GM19328 (cell line): Measurements from ENCODE around the gene SETDB1.

Source experiments
- ATAC-seq: cut with Tn5 transposase; IDR thresholded peaks from one replicate; pipeline ENCODE4 v1.9.1; 2021; ENCODE audit warnings: mild to moderate bottlenecking, moderate library complexity; ENCODE audit not compliant: unreplicated experiment

SETDB1 gene

DNA sequence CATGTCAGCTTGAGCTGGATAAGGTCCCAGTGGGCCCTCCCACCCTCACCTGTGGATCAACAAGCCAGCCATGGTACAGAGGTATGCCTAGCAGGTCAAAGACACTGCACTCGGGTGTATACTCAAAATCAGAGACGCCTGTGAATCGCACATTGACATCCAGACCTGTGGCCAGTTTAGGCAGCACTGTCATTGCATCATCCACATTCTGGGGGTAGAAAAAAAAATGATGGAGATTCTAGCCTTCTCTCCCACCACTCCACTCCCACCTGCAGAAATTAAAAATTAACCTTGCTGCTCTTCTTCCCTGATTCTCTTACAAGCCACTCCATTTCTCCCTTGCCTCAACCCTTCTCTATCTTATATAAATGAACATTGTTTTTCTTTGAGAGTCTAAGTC, 74.2 kb downstream of the SETDB1 start:
- ATAC-seq, result no peak

DNA sequence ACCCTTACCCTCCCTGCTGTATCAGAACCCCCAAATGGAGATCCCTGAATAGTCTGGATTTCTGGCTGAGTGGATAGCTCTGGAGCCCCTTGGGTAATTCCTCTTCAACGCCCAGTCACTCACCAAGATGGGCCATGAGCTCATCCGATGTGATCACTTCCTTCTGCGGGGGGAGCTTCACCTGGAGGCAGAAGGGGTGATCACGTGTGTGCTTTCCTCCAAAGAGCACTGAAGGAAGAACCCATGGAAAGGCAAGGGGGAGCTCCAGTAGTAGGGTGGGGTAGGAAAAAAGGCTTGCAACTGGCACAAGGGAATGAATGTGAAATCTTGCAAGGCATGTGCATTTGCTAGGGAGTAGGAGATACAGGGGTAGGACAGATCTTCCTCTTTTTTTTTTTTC, 75.4 kb downstream of the SETDB1 start:
- ATAC-seq, result no peak

DNA sequence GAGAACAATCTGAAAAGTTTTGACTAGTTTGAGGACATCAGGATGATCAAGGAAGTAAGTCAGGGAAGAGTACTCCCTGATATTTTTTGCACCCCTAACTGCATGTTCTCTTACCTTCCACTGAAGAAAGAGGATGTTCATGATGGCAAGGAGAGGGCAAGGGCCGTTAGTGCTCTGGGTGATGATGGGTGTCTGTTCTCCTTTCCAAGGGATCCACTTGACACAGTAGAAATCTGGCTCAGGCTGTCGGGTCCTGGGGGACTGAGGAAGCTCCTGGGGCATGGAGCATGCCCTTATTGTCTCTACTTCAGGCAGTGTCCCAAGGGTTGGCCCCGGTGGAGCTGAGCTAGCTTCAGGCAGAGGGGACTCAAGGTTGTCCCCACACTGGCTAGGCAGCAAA, 75.9 kb downstream of the SETDB1 start:
- no peak for ATAC-seq

DNA sequence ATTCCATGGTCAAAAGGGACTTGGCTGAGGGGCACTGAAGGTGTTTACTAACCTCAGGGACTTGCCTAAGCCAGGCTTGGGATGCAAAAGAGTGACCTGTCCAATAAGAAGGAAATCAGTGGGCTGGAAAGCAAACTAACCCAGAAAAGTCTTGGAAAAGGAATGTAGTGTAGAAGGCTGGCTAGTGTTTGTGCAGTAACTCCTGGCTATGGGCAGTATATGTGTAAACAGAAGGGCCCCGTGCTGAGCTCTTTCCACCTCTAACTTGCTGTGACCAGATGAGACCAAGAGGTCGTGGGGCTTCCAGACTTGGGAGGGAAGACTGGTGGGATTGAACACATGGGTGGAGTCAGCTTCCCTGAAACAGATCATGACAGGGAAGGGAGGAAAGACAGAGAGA, 76.4 kb downstream of the SETDB1 start:
- ATAC-seq, result no peak

DNA sequence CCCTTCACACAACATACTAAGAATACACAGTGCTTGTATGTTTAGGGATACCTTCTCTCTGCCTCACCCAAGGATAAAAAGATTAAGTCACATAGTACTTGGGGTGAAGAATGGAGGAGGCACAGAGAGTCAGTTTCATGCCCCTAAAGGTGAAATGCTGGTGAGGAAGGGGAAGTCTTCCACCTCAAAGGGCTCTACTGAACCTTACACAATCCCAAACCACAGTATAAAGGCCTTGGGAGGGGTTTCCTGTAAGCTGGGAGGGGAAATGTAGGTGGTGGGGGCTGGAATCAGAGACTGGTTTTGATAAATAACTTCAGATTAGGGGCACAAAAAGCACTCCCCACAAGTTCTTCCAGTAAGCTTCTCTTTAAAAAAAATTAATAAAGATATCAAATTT, 77.0 kb downstream of the SETDB1 start:
- ATAC-seq, result no peak

DNA sequence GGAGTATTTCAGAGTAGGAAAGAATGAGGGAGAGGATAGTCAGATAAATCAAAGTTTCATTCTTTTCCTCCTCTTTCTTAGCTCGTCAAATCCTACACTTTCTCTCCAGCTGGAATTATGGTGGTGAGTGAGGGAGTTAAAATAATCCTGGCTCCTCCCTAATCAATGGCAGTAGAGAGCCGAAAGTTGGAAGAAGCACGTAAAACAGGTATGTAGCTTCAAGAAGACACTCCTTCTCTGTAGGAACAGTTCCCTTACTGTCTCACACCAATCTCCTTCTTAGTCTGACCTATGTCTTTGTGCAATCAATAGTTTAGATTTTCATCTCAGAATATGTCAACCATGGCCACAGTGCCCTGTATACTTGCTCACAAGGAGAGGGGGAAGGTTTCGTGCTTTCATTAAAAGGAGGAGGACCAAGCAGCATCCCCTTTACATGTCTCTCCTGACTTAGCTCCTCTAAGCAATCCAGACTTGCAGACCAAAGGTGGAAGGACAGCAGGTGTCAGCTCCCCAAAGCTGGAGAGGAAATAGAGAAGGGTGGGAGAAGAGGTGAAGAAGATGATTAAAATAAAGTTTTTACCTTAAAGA, 79.7 kb downstream of the SETDB1 start:
- ATAC-seq, result no peak

DNA sequence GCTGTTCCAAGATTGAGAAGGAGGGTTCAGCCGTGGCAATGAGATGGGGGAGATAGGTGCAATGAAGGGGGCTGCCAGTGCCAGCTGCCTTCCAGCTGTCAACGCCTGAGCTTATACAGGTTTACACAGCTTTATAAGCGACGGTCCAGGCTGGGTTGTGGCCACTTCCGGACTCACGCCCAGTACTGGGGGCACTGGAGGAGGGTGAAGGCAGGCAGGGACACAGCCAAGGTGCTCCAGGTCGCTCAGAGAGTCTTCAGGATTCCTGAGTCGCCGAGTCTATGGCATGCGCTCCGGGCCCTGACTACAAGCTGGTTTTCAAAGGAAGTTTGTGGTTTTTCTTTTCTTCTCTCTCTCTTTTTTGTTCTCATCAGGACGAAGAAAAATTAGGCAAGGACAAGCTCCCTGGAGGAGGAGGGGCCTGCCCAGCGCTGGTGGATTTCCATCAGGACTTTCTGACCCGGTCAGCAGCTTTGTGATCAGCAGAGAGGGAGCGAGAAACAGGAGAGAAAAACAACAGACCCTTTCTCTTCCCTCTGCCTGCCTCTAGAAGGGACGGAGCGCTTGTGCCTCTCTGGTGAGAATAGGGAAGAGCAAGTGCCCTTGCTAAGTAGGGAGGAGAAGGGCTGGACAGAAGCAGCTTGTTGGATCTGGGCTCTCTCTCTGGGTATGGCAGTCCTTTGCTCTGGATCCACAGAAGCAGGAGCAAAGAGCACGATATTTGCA, 80.3 kb downstream of the SETDB1 start, which contains the start of gene MINDY1:
Gene MINDY1 (minus strand): TSS at position 576 of the 726 bp plus-strand sequence. CDS start 4,285 bp downstream, outside the sequence.
- ATAC-seq, result no peak

DNA sequence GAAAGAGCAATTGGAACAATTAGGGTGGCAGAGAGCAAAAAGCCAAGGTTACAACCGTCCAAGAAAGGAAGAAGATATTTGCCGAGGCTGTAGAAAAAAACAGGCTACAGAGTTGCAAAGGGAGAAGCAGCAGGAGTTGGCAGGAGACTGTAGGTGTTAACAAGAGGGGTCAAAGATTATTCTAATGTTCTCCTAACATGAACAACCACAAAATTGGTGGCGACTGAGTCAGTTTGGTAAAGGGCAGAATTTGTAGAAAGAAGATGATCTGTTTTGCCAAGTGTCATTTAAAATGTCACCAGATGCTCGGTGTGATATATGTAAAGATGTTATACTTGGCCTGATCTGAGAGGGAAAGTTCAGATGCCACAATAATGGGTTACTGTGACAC, 81.7 kb downstream of the SETDB1 start:
- no peak for ATAC-seq

DNA sequence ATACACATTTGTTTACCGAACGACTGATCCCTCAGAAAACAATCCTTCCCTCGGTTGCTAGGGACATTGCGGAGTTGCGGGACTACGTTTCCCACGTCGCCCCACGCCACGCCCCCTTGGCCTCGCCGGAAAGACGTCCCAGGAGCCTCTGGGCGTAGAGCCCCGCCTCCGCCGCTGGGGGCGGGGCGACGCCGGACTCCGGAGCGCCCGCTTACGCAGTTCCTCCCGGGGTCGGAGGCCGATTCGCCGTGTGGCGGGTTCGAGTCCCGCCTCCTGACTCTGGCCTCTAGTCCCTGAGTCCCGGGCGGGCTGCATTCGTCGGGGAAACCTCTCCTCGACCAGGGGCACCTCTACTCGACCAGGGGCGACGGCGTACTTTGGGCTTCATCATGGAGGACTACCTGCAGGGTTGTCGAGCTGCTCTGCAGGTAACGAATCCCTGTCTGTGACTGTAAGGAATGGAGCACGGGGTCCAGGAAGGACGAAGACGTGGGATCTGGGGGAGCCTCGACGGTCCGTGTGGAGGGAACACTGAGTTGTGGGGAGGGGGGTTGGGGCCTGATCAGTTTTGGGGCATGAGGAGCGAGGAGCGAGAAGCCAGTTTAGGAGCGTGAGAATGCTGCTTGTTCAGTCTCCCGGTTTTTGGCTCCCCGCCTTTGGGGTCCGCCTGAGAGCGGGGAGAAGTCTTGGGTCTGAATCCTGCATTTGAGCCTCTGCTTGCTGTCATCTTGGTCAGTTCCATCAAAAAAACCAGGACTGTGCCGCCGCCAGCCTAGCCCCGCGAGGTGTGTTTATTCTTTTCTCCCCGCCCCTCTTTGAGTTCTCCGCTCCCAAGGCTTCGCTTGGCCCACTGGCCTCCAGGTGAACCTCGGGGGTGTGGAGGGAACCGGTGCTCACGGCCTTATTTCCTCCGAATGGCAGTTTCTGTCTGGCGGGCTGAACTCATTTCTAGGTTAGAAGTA, 82.4 kb downstream of the SETDB1 start, which contains the start of gene PRUNE1:
Gene PRUNE1 (plus strand): TSS at position 206 of the 962 bp plus-strand sequence. CDS start 184 bp downstream, at position 390.
- peak; percentile 78 for ATAC-seq

DNA sequence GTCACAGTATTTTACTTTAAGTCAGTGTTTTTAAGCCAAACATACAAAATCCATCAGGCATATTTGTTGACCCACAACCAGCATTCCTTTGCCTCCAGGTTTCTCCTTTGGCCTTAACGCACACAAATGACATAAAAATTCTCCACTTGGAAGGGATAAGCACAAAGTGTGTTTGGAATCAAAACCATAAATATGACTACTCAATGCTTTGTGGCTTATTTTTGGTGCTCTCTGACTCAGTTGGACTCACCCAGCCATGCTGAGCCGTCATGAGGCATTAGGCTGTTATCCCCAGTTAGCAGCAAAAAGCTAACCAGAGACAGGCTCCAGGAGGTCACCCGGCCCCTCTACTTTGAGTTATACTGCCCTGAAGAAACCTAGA, 83.0 kb downstream of the SETDB1 start:
- ATAC-seq, result no peak

DNA sequence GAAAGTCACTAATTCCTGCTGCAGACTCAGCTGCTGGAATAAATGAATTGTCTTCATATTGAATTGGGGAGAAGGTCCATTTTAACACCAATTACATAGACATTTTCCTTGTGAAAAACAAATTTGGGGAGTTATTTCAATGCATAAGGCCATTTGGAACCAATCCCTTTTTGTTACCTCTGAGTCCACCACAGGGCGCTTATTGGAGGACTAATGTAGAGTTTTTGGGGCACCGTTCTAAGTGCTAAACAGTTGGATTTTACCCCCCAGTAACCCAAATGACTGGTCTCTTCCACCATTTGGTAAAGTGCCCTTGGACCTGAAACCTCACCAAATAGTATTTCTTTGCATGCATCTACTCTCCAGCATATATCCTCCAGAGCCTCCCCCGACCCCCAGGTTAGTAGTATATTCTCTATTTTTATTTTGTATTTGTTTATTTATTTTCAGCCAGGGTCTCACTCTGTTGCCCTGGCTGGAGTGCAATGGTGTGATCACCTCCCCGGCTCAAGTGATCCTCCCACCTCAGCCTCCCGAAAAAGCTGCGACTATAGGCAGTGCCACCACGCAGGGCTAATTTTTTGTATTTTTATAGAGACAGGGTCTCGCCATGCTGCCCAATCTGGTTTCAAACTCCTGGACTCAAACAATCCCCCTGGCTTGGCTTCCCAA, 83.6 kb downstream of the SETDB1 start:
- ATAC-seq, result no peak

DNA sequence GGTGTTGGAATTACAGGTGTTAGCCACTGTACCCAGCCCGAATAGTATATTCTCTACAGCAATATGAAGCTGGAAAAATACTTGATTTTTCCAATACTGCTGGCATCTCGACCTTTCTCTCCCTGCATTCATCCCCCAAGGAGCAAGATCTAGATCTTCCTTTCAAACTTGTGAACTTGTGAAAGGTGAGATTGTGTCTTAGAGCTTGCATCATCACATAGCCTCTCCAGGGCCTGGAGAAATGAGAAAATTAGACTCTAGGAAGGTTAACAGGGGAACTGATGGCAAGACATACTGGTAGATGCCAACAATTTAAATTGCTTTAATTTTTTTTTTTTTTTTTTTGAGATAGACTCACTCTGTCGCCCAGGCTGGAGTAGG, 84.2 kb downstream of the SETDB1 start:
- ATAC-seq, result no peak

DNA sequence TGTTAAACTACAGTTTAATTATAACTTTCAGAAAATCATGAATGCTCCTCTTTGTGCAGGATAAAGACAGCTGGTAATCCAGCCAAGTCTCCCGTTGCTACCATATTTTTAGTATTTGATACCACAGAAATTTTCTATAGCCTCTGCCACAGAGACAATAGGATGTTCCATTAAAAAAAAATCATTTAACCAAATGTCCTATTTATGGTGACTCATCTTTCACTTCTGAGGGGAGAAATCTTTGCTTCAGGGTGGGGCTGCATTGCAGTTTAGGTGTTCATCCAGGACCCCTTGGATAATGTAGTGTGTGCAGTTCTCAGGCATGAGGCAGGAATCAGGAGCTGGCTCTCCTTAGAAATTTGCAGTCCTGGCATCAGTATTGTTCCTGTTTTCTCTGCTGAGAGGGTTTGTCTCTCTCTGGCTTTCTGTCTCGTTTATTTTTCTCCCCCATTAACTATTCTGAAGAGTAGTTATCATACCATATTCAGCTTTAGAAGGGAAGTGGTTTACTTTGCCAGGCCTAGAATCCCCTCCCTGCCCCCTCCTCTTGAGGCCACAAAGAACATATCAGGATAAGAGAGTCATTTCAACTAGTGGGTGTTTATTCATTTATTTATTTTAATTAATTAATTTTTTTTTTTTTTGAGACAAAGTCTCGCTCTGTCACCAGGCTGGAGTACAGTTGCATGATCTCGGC, 85.1 kb downstream of the SETDB1 start:
- ATAC-seq, result no peak

DNA sequence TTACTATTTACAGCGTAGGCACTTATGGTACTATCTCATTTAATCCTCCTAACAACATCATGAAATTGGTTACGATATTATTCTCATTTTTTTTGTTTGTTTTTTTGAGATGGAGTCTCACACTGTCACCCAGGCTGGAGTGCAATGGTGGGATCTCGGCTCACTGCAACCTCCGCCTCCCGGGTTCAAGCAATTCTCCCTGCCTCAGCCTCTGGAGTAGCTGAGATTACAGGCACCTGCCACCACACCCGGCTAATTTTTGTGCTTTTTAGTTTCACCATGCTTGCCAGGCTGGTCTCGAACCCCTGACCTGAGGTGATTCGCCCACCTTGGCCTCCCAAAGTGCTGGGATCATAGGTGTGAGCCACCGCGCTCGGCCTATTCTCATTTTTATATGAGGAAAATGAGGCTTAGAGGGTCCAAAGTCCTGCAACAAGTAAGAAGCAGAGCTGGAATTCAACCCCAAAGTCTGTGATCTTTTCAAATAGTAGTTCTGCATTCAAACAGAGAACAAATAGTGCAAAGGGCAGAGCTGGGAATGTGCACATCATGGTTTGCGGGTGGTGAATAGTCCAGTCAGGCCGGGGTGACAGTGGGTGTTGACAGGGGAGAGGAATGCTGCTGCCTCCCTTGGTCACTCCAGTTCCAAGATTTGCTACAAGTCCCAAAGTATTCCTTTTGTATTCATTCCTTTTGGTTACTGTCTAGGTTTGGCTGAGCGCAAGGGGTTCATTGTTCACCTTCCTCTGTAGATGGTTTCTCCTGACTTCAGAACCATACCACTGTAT, 86.7 kb downstream of the SETDB1 start:
- ATAC-seq, result no peak

DNA sequence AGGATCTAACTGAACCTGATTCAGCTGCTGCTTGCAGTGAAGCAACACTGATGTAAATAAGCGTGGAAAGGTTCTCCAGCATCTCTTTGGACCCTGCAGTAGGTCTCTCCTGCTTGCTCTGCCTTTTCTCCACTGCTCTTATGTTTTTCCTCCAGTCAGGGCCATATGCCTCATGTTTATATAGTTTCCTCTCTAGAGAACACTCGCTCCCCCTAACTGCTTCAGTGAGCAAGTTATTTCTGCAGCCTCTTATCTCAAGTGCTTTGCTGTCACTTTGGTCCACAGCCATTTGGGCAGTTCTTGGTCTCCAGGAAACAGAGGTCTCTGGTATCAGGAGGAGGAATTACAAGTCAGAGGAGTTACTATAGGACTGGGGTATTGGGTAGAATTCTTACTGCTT, 87.4 kb downstream of the SETDB1 start:
- ATAC-seq, result no peak
